Central memory CD4-positive, alpha-beta T cell (primary cell): ENCODE data around the gene ITGB1.
"Not testable (repeated sequence)": the region's sequence is repeated elsewhere in the genome, so short reads cannot be mapped to it uniquely, and the experiment has no call there.

Experiments used
- DNase-seq: peaks from one replicate; pipeline ENCODE4 v3.0.0; 2022

ITGB1 gene

GRCh38 chr10:32980242-32980557, 22.2 kb upstream of the ITGB1 start:
- DNase-seq = no peak

GRCh38 chr10:32979719-32980118, 21.7 kb upstream of the ITGB1 start:
- DNase-seq = not testable (repeated sequence)

GRCh38 chr10:32979041-32979440, 21.0 kb upstream of the ITGB1 start:
- no peak for DNase-seq

- not testable (repeated sequence) for DNase-seq
Measured at GRCh38 chr10:32977846-32978809, 20.1 kb upstream of the ITGB1 start.

- DNase-seq = no peak
Measured at GRCh38 chr10:32976338-32976737, 18.3 kb upstream of the ITGB1 start.

GRCh38 chr10:32972929-32973328, 14.9 kb upstream of the ITGB1 start:
- no peak for DNase-seq

- DNase-seq = no peak
Measured at GRCh38 chr10:32972460-32972859, 14.4 kb upstream of the ITGB1 start.

- DNase-seq = no peak
Measured at GRCh38 chr10:32971536-32972091, 13.6 kb upstream of the ITGB1 start.

- DNase-seq = no peak
Measured at GRCh38 chr10:32970910-32971309, 12.9 kb upstream of the ITGB1 start.

- no peak for DNase-seq
Measured at GRCh38 chr10:32964270-32964669, 6.2 kb upstream of the ITGB1 start.

- DNase-seq = no peak
Measured at GRCh38 chr10:32963096-32963495, 5.1 kb upstream of the ITGB1 start.

GRCh38 chr10:32962521-32962920, 4.5 kb upstream of the ITGB1 start:
- DNase-seq = no peak

- no peak for DNase-seq
Measured at GRCh38 chr10:32961895-32962369, 3.9 kb upstream of the ITGB1 start.

GRCh38 chr10:32961343-32961894, 3.4 kb upstream of the ITGB1 start:
- DNase-seq = no peak

- DNase-seq = no peak
Measured at GRCh38 chr10:32960022-32960421, 2.0 kb upstream of the ITGB1 start.

GRCh38 chr10:32959006-32959920, 1.2 kb upstream of the ITGB1 start:
- DNase-seq = no peak

GRCh38 chr10:32957341-32958084, 517 bp downstream of the ITGB1 start:
- DNase-seq = no peak

GRCh38 chr10:32956365-32957197, 1.4 kb downstream of the ITGB1 start:
- no peak for DNase-seq

- no peak for DNase-seq
Measured at GRCh38 chr10:32955790-32956189, 2.2 kb downstream of the ITGB1 start.

- DNase-seq = no peak
Measured at GRCh38 chr10:32955299-32955772, 2.7 kb downstream of the ITGB1 start.
